ENCODE results near the gene MYO1G. TPM values are rescaled to one million over a fixed set of nuclear protein-coding genes. Genes with fewer than 3 reads are reported as not detected.
A peak's percentile ranks its signal among the peaks of the same experiment; 100 is the strongest.

MYO1G gene
- total RNA-seq, 2 donors from 2014 or later = 0.11 to 0.33 TPM

GRCh38 chr7:45007571-45008328, 28.9 kb upstream of the MYO1G start:
- Mint-ChIP-seq H3K27ac (no peak overlapping the region), H3K4me1 (no peaks in the 10 kb centered on the region), H3K9me3 (no peaks in the 10 kb centered on the region), H3K36me3 (ENCODE audit: low read depth) (peaks cover 29% of the 10 kb centered on the region), H3K27me3 (ENCODE audit: insufficient read depth) (no peaks in the 10 kb centered on the region), H3K4me3 (no peak overlapping the region)
- no peaks in the 10 kb centered on the region for H3K9me3 ChIP-seq (ENCODE audit: control insufficient read depth, low read length)
- H3K9ac ChIP-seq (ENCODE audit: extremely low read depth, low read length, poor library complexity, severe bottlenecking) = no peak overlapping the region
- TF ChIP-seq CTCF (conservative IDR thresholded peaks at IDR 0.05) = no peak
- WGBS, 2 experiments (ENCODE audit: insufficient coverage in 1 of 2, insufficient read length in 1 of 2) = 97 to 100% methylated on average over 2 to 7 of the region's 7 CpGs
- H3K4me1 ChIP-seq (ENCODE audit: control insufficient read depth, insufficient read depth, low read length) = no peaks in the 10 kb centered on the region
- no peak for DNase-seq
- no peak overlapping the region for H3K4me3 ChIP-seq (ENCODE audit: low read length)
- H3K27me3 ChIP-seq (ENCODE audit: control insufficient read depth, insufficient read depth, low read length, poor library complexity, severe bottlenecking) = no peaks in the 10 kb centered on the region
- peaks cover 9% of the 10 kb centered on the region for H3K36me3 ChIP-seq (ENCODE audit: control insufficient read depth, insufficient read depth, low read length)
- no peak overlapping the region for H3K27ac ChIP-seq (ENCODE audit: low read depth, low read length)

- 93 to 100% methylated on average over 1 to 7 of the region's 7 CpGs for WGBS, 2 experiments (ENCODE audit: insufficient coverage in 1 of 2, insufficient read length in 1 of 2)
- no peak for DNase-seq
- H3K4me1 Mint-ChIP-seq = no peaks in the 10 kb centered on the region
- Histone ChIP-seq H3K9me3 (ENCODE audit: control insufficient read depth, low read length) (no peaks in the 10 kb centered on the region), H3K27me3 (ENCODE audit: control insufficient read depth, insufficient read depth, low read length, poor library complexity, severe bottlenecking) (no peaks in the 10 kb centered on the region), H3K4me3 (ENCODE audit: low read length) (no peak overlapping the region), H3K27ac (ENCODE audit: low read depth, low read length) (no peak overlapping the region), H3K4me1 (ENCODE audit: control insufficient read depth, insufficient read depth, low read length) (no peaks in the 10 kb centered on the region), H3K9ac (ENCODE audit: extremely low read depth, low read length, poor library complexity, severe bottlenecking) (no peak overlapping the region), H3K36me3 (ENCODE audit: control insufficient read depth, insufficient read depth, low read length) (peaks cover 8% of the 10 kb centered on the region)
- no peaks in the 10 kb centered on the region for H3K9me3 Mint-ChIP-seq
- peak overlapping the region; percentile 0 for H3K27ac Mint-ChIP-seq
- peaks cover 24% of the 10 kb centered on the region for H3K36me3 Mint-ChIP-seq (ENCODE audit: low read depth)
- no peak overlapping the region for H3K4me3 Mint-ChIP-seq
- no peaks in the 10 kb centered on the region for H3K27me3 Mint-ChIP-seq (ENCODE audit: insufficient read depth)
- TF ChIP-seq CTCF (conservative IDR thresholded peaks at IDR 0.05) = no peak
Observed at GRCh38 chr7:45007106-45007505, 28.3 kb upstream of the MYO1G start.

GRCh38 chr7:45003789-45004188, 25.0 kb upstream of the MYO1G start:
- Histone ChIP-seq H3K4me3 (ENCODE audit: low read length) (no peak overlapping the region), H3K36me3 (ENCODE audit: control insufficient read depth, insufficient read depth, low read length) (peaks cover 3% of the 10 kb centered on the region), H3K9me3 (ENCODE audit: control insufficient read depth, low read length) (no peaks in the 10 kb centered on the region), H3K9ac (ENCODE audit: extremely low read depth, low read length, poor library complexity, severe bottlenecking) (no peak overlapping the region), H3K4me1 (ENCODE audit: control insufficient read depth, insufficient read depth, low read length) (no peaks in the 10 kb centered on the region), H3K27me3 (ENCODE audit: control insufficient read depth, insufficient read depth, low read length, poor library complexity, severe bottlenecking) (no peaks in the 10 kb centered on the region), H3K27ac (ENCODE audit: low read depth, low read length) (no peak overlapping the region)
- Mint-ChIP-seq H3K36me3 (ENCODE audit: low read depth) (peaks cover 17% of the 10 kb centered on the region), H3K27ac (no peak overlapping the region), H3K9me3 (no peaks in the 10 kb centered on the region), H3K4me3 (no peak overlapping the region), H3K4me1 (peaks cover 11% of the 10 kb centered on the region), H3K27me3 (ENCODE audit: insufficient read depth) (no peaks in the 10 kb centered on the region)
- no peak for DNase-seq
- WGBS, 2 experiments (ENCODE audit: insufficient coverage in 1 of 2, insufficient read length in 1 of 2) = 92 to 100% methylated on average over 2 to 4 of the region's 4 CpGs
- no peak for TF ChIP-seq CTCF (conservative IDR thresholded peaks at IDR 0.05)
